H1 (cell line): Measurements from ENCODE around the gene ACLY. TPM values are rescaled to one million over a fixed set of nuclear protein-coding genes. Genes with fewer than 3 reads are reported as not detected.

Experiments used
- CHD7 ChIP-seq: fragments of 300-600 bp; sonication (generic); IDR thresholded peaks from 2 replicates; pipeline ENCODE4 v1.7.1; 2012; ENCODE audit warnings: low read length, moderate library complexity, mild to moderate bottlenecking, inconsistent platforms; ENCODE audit not compliant: insufficient replicate concordance
- HDAC2 ChIP-seq, 2 experiments: fragments of 300-600 bp in 1 of 2; sonication (generic) in 1 of 2; IDR thresholded peaks; 2 replicates each; pipeline ENCODE4 v1.6.1; 2011 to 2012; ENCODE audit warnings: low read depth in 2 of 2, low read length in 2 of 2, mild to moderate bottlenecking in 2 of 2, moderate library complexity in 2 of 2, borderline replicate concordance in 1 of 2, inconsistent platforms in 1 of 2
- HDAC6 ChIP-seq: IDR thresholded peaks from one replicate; pipeline ENCODE4 v1.7.1; 2012; ENCODE audit warnings: low read depth, mild to moderate bottlenecking, inconsistent platforms, low read length, moderate library complexity
- JUN ChIP-seq: IDR thresholded peaks from 2 replicates; pipeline ENCODE4 v1.6.1; 2011; ENCODE audit warnings: low read depth, mild to moderate bottlenecking, improper control_type of control experiment, low read length
- NRF1 ChIP-seq: IDR thresholded peaks from 2 replicates; pipeline ENCODE4 v1.6.1; 2011; ENCODE audit warnings: mild to moderate bottlenecking, low read depth, low read length, improper control_type of control experiment
- SAP30 ChIP-seq: fragments of 300-600 bp; sonication (generic); IDR thresholded peaks from 2 replicates; pipeline ENCODE4 v1.7.1; 2012; ENCODE audit warnings: low read length, moderate library complexity, mild to moderate bottlenecking, inconsistent platforms; ENCODE audit not compliant: insufficient read depth, insufficient replicate concordance
- SIX5 ChIP-seq: IDR thresholded peaks from 2 replicates; pipeline ENCODE4 v1.6.1; 2011; ENCODE audit warnings: mild to moderate bottlenecking, low read depth, low read length
- SP1 ChIP-seq: IDR thresholded peaks from 2 replicates; pipeline ENCODE4 v1.6.1; 2011; ENCODE audit warnings: low read depth, low read length
- SUZ12 ChIP-seq: fragments of 200-600 bp; sonication (generic); IDR thresholded peaks from 2 replicates; pipeline ENCODE4 v1.6.1; 2012; ENCODE audit warnings: mild to moderate bottlenecking, inconsistent platforms, low read length, moderate library complexity, mixed read lengths
- TEAD4 ChIP-seq: IDR thresholded peaks from 2 replicates; pipeline ENCODE4 v1.6.1; 2012; ENCODE audit warnings: low read depth, low read length, inconsistent platforms, mixed read lengths
- polyA plus RNA-seq, 7 experiments: library from polyadenylated mRNA; depleted of rRNA in 3 of 7; stranded (reverse) in 5 of 7; unstranded in 2 of 7; fragments of >200 nt in 5 of 7; fragments of 200-250 nt in 2 of 7; gene quantifications; 1 replicate in 5 of 7; 2 replicates in 1 of 7; 4 replicates in 1 of 7; pipeline versions ENCODE4 v1.2.1 to v1.2.3, GENCODE V29; 2011 to 2013; ENCODE audit warnings: missing spikeins in 2 of 7, mixed read lengths in 2 of 7
- total RNA-seq: library from RNA; stranded (reverse); fragmentation: NEBNext Ultra II Directional; extraction: Animal tissue kit (Norgen Biotek cat#: 25700); gene quantifications from 2 replicates; pipeline ENCODE4 v1.2.1, GENCODE V29; 2021

ACLY gene
- total and polyA plus RNA-seq, 2 of the 8 experiments (the other 6 are each of a cell fraction or from before 2014, with no cell fraction given), result 167 to 393 TPM

- TF ChIP-seq CHD7 (no peak), SUZ12 (no peak), SIX5 (no peak), JUN (no peak), HDAC2 (IDR thresholded peaks at IDR 0.05; ENCODE audit: borderline replicate concordance in 1 of 2, low read depth in 2 of 2, low read length in 2 of 2) (peak in 1 of 2 experiments; percentile 95; a peak in 1 of 4 replicates), NRF1 (peak; percentile 91), TEAD4 (no peak), SAP30 (peak; percentile 80), HDAC6 (no peak), SP1 (no peak)
These were observed 11.5 kb upstream of the ACLY start, which contains the start of gene ODAD4 (continued) for GRCh38 chr17:41930009-41930832.
